Brain pericyte (primary cell): ENCODE results near the gene ARHGAP4.

Source experiments
- DNase-seq: peaks from one replicate; pipeline ENCODE4 v3.0.0-alpha.2; 2012; ENCODE audit warnings: low read depth, low spot score

The ARHGAP4 gene

GRCh38 chrX:153945956-153946943 is 20.2 kb upstream of the ARHGAP4 start:
- DNase-seq: no peak

DNA sequence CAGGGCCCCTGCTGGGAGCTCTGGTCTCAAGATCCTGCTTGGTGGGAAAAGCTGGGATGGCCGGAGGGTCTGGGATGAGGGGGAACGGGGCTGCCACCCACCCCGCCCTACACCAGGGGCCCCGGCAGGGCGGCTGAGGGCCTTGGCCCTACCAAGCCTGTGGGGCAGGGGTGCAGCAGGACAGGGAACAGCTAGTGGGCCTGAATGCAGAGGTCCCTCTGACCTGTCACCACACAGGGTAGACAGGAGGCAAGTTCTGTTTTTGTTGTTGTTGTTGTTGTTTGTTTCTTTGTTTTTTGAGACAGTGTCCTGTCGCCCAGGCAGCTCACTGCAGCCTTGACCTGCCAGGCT is 18.7 kb upstream of the ARHGAP4 start:
- no peak for DNase-seq

GRCh38 chrX:153944140-153944799 is 18.2 kb upstream of the ARHGAP4 start, which contains the start of gene RENBP:
TSS of gene RENBP (minus strand) at chrX:153944643. CDS start at chrX:153944610, 33 bp downstream.
- DNase-seq: no peak

- DNase-seq: no peak
Measured at GRCh38 chrX:153941336-153942252, 15.5 kb upstream of the ARHGAP4 start.

DNA sequence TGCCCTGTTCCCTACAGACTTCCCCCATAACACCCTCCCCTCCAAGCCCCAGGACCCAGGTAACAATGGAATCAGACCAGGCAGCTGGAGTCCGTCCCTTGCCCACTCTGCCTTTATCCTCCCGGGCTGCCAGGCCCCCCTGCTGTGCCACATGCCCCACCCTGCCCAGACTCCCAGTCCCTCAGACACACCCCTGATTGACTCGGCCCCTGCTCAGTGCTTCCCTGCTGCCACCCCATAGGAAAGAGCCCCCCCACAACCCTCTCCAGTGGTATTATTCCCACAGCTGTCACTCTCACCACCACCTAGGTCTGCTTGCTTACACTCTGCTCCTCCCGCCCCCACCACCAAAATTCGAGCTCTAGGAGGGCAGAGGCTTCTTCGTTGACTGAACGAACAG is 13.5 kb upstream of the ARHGAP4 start:
- no peak for DNase-seq

DNA sequence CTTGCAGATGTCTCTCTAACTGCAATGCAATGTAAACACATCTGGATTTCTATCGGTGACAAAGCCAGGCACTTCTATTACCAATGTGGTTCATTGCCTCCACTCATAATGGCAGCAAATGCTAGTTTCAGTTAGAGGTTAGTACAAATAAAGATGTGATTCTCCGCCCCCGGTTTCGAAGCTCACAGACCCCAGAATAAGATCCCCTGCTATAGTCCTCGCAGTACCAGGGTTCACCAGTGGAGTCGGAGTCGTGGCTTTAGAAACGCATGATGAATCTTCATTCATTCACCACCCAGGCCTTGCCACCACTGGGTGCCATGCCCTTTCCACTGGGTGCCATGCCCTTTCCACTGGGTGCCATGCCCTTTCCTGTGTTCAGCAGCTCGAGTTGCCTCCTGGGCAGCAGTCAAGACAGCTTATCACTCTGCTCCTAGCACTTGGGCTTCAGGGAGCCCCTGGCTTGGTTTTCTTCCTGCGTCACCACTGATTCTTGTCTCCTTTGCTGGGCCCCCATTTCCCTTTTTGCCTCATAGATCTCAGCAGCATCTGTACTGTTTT is 12.2 kb upstream of the ARHGAP4 start:
- DNase-seq: no peak

DNA sequence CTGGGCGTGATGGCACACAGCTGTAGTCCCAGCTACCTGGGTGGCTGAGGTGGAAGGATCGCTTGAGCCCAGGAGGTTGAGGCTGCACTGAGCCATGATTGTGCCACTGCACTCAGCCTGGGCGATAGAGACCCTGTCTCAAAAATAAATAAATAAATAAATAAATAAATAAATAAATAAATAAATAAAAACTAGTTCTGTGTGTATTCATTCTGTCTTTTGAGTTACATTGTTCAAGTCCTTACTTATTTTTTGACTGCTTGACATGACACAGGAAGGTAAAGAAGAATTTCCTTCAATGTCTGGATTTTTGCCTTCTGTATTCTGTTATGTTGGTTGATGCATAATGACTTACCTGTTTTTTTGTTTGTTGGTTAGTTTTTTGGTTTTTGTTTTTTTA is 11.0 kb upstream of the ARHGAP4 start:
- no peak for DNase-seq

DNA sequence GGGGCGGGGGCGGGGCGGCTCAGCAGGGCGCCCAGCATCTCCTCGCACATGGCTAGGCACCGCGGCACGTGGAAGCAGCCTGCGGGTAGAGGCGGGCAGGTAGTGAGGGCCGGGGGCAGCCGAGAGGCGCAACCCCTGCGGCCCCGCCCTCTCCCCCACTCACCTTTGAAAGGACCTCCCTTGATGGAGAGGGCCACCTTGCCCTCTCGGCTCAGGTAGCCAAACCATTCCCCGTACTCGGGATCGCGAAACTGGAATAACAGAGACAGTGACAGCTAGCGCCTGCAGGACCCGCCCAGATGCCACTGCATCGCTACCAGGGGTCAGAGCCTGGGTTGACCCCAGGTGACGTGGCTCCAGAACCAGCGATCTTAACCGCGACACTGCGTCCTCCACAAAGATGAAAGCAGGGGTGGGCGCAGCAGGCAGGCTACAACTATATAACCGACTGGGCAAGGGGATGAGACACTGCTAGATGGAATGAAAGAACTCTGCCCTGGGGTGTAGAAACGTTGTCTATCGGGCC is 9.3 kb upstream of the ARHGAP4 start:
- no peak for DNase-seq

DNA sequence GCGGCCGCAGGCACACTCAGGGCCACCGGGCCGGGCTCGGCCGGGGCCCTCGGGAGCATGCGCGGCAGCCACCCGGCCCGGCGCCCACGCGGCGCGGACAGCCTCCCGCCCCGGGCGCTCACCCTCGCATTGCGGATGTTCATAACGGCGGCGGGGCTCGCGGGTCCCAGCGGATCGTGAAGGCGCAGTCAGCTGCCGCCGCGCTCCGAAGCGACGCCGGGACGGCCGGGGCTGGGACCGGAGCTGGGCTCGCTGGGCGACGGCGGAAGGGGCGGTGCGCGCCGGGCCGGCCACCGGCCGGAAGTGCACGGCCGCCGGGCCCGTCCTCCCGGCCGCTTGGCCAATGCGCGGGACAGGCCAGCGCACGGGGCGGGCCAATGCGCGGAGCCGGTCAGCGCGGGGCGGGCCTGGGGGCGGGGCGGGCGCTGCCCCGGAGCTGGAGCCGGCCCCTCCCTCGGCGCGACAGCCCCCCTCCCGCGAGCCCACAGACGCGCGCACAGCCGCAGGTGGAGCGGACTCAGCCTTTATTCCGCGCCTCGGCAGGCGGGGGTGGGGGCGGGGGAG is 8.8 kb upstream of the ARHGAP4 start, which contains the start of gene NAA10:
Gene NAA10 (minus strand): TSS at position 276 of the 564 bp plus-strand sequence. CDS start 133 bp downstream, at position 143.
- no peak for DNase-seq

DNA sequence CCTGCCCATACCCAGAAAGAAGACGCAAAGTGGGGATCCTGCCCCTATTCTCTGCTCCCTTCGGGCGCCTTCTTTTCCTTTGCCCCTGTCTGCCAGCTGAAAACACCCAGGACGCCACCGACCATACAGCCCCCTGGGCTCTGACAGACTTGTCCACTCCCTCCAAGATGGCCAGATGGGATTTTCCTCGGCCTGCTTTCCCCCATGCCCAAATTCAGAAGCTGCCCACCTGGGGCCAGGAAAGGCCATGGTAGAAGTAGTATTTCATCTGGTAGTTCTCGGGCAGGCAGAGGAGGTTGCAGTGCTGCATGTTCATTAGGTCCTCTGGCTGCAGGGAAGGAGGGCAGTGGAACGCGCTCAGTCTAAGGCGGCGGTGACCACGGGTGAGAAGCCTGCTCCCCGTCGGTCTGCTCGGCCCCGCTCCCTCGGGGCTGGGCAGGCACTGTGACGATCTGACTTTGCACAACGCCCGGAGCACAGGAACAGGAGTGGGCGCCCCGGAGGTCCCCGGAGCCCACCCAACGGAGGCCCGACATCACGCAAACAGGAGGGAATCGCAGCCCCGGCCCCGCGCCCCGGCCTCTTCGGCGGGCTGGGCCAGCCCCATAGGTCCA is 8.2 kb upstream of the ARHGAP4 start:
- no peak for DNase-seq

DNA sequence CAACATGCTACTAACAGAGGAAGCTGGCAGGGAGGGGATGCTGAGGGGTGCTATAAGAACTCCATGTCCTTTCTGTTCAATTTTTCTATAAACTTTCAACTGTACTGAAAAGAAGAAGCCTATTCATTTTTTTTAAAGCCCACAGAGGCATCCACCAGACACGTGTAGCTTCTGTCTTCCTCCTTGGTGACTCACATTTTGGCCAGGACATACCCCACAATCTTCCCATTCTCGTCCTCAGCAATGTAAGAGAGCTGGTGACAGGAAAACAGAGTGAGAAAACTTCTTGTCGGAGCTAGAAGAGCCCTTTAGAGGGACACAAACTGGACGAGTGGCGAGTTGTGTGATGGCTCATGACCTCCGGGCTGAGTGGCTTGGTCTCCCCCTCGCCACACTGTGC is 7.7 kb upstream of the ARHGAP4 start:
- no peak for DNase-seq

DNA sequence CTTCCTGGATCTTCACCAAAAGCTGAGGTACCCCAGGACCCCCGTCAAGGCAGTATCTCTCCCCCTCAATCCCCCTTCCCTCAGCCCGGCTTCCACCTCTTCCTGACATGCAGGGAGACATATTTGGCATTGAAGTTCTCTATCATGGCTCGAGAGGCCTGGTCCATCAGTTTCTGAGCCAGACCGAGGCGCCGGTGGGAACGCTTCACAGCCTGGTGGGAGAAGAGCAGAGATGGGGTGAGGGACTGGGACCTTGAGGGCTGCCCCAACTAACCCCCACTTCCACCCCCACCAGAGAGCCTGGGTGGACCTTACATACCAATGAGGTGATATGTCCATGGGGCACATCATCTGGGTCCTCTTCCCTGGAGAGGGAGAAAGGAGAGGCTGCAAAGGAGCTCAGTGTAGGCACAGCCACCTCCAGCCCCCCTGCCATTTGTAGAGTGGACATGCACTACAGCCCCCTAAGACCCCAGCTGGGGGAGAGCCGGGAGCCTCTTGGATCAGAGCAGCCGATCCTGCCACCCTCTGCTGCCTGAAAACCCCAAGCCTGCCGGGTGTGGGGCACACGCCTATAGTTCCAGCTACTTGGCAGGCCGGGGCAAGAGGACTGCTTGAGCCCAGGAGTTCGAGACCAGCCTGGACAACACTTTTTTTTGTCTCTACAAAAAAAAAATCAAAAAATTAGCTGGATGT is 6.3 kb upstream of the ARHGAP4 start:
- no peak for DNase-seq

DNA sequence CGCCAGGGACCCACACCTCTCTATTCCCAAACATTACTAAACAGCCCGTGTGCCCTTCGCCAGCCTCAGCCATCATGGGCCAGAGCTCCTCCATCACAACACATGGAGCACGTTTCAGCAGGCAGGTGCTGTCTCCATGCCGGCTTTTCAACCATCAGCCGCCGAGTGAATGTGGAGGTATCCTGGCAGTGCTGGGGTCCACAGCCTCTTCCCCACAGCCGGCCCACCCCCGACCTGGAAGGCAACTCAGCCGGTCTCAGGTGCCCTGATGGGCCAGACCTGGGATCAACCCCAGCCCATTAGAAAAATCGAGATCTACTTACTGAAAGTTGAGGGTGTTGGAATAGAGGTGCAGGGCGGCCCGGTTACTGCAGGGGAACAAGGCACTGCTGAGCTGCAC is 5.7 kb upstream of the ARHGAP4 start:
- DNase-seq: no peak

GRCh38 chrX:153931151-153931550 is 5.1 kb upstream of the ARHGAP4 start:
- DNase-seq: no peak

DNA sequence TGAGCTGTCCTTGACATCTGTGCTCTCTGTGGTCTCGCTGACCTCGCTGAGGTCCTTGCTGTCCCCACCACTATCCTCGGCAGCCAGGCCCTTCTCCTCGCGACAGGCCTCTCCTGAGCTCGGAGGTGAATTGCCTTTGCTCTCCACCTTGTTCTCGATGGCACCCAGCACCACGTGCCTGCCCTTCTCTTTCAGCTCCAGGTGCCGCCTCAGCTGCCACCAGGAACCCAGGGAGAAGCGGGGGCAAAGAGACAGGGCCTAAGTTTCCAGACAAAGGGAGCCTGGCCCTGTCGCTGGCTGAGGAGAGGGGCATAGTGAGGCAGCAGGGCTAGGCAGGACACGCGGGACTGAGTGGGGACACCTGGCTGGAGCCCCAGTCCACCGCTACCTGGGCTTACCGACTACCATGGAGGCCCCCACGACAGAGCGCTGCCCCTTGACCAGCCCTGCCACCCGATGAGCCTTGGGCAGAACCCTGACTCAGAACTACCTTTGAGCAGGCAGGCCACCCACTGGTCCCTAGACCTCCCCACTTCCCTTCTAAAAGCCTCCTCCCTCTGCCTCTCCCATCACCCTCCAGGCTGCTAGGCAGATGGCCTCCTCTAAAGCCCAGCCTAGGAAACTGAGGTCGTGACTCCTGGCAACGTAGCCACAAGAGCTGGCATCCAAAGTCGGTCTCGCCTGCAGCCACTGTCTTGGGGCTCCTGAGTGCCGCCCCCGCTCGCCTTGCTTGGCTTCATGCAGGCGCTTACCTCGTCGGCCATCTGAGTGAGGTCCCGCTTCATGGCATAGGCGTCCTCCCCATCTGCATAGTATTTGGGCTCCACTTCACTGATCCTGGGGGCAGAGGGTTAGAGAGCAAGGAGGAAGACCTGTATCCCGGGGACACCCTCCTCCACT is 4.2 kb upstream of the ARHGAP4 start:
- no peak for DNase-seq

DNA sequence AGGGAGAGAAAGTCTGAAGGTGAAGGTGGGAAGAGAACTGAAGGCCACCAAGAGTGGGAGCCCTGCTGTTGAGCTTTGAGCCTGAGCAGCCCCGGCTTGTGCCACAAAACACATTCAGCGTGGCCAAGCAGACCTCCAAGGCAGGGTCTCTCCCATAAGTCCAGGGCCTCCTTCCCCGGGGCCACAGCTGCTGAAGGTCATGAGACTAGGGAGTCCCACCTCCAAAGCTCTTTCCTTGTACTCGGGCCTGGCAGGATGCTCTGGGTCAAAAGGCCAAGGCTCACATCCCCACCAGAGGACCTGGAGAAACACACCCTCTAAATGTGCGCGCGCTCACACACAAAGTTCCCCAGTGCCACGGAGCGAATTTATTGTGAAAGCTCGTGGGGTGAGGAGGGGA is 3.5 kb upstream of the ARHGAP4 start:
- no peak for DNase-seq

- DNase-seq: no peak
Measured at GRCh38 chrX:153928846-153929245, 2.8 kb upstream of the ARHGAP4 start.

DNA sequence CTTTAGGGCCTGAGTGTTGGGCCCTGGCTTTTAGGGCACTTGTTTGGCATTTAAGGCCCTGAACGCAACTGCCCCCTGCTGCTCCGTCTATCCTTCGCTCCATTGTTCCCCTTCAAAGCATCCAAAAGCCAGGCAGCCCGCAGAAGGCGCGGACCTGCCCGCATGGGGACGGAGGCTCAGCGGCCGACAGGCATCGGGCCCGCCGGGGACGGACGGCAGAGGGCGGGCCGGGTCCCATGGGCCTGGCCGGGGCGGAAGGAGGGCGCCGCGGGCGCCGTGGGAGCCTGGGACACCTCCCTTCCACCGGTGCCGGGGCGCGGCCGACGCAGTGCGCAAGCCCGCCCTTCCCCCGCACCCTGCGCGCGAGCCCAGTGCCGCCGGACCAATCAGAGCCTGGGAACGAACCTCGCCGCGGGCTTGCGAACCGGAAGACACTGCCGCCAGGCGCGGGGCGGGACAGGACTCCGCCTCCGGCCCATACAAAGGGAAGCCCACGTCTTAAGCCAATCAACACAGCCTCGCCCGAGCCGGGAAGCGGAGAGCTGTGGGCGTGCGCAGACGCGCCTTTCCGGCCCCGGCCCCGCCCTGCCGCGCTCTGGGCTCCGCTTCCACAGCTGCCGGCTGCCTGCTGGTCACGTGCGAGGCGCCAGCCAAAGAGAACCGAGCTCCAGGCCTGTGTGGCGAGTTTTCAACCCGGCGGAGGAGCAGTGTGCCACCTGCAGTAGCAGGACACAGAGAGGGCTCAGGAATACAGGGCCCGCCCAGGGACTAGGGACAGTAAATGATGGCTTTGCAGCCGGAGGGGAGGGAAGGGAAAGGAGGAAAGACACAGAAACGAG is 2.1 kb upstream of the ARHGAP4 start:
- peak; percentile 92 for DNase-seq
